GM23338 (cell line): ENCODE data around the gene HRAS.

Source experiments
- CREB1 ChIP-seq: fragments of 250-450 bp; sonication (Bioruptor Pico); IDR thresholded peaks from 2 replicates; pipeline ENCODE4 v1.5.0; 2020; ENCODE audit warnings: low read depth, mild to moderate bottlenecking, moderate library complexity
- CTCF ChIP-seq, 2 experiments: fragments of 200-600 bp in 1 of 2; sonication (generic) in 1 of 2; conservative IDR thresholded peaks; 2 replicates each; pipeline versions ENCODE4 v1.5.1 to v1.6.1; 2016 to 2017; ENCODE audit warnings: antibody characterized with exemption in 2 of 2, low read depth in 2 of 2, mild to moderate bottlenecking in 2 of 2, moderate library complexity in 1 of 2
- EZH2 ChIP-seq: fragments of 200-600 bp; sonication (generic); IDR thresholded peaks from one replicate; pipeline ENCODE4 v1.8.0; 2017; ENCODE audit warnings: antibody characterized with exemption, mild to moderate bottlenecking, low read depth; ENCODE audit not compliant: unreplicated experiment
- EZH2phosphoT487 ChIP-seq: fragments of 200-600 bp; sonication (generic); IDR thresholded peaks from one replicate; pipeline ENCODE4 v1.8.1; 2018; ENCODE audit warnings: antibody characterized with exemption; ENCODE audit not compliant: unreplicated experiment
- JUNB ChIP-seq: IDR thresholded peaks from one replicate; pipeline ENCODE4 v1.6.1; 2016; ENCODE audit warnings: antibody characterized with exemption; ENCODE audit not compliant: unreplicated experiment
- NANOG ChIP-seq: IDR thresholded peaks from 2 replicates; pipeline ENCODE4 v1.6.1; 2016; ENCODE audit warnings: antibody characterized with exemption, borderline replicate concordance
- POLR2AphosphoS5 ChIP-seq: IDR thresholded peaks from 2 replicates; pipeline ENCODE4 v1.6.1; 2016; ENCODE audit warnings: antibody characterized with exemption, low read depth
- TF ChIP-seq, protein P1 (sequence below): IDR thresholded peaks from one replicate; pipeline ENCODE4 v1.6.1; 2018; ENCODE audit warnings: antibody characterized with exemption; ENCODE audit not compliant: unreplicated experiment
- TF ChIP-seq, protein P2 (sequence below): IDR thresholded peaks from 2 replicates; pipeline ENCODE4 v1.6.1; 2016; ENCODE audit warnings: antibody characterized with exemption

DNA sequence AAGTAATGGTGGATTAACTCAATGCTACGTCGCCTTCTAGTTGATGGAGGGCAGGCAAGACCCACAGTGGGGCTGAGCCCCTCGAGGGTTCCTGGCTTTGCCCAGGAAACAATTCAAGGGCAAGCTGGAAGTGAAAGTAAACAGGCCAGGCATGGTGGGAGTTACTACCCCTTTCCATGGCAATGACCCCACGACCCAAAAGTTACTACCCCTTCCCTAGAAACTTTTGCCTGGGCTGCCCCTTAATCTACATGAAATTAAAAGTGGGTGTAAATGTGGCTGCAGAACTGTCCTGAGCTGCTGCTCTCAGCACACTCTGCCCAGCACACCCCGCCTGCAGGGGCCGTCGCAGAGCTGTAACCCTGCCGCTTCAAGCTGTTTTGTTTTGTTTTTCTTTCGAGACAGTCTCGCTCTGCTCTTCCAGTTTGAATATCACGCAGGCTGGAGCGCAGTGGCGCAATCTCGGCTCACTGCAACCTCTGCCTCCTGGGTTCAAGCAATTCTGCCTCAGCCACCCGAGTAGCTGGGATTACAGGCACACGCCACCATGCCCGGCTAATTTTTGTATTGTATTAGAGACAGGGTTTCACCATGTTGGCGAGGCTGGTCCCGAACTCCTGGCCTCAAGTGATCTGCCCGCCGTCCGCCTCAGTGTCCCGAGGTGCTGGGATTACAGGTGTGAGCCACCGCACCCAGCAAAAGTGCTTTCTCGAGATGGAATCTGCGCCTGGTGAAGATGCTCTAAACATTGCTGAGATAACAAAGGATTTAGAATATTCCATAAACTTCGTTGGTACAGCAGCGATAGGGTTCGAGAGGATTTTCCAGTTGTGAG is 22.4 kb downstream of the HRAS start:
- no peak for TF ChIP-seq CTCF (conservative IDR thresholded peaks at IDR 0.05; ENCODE audit: low read depth in 2 of 2)
- TF ChIP-seq, protein P1, sequence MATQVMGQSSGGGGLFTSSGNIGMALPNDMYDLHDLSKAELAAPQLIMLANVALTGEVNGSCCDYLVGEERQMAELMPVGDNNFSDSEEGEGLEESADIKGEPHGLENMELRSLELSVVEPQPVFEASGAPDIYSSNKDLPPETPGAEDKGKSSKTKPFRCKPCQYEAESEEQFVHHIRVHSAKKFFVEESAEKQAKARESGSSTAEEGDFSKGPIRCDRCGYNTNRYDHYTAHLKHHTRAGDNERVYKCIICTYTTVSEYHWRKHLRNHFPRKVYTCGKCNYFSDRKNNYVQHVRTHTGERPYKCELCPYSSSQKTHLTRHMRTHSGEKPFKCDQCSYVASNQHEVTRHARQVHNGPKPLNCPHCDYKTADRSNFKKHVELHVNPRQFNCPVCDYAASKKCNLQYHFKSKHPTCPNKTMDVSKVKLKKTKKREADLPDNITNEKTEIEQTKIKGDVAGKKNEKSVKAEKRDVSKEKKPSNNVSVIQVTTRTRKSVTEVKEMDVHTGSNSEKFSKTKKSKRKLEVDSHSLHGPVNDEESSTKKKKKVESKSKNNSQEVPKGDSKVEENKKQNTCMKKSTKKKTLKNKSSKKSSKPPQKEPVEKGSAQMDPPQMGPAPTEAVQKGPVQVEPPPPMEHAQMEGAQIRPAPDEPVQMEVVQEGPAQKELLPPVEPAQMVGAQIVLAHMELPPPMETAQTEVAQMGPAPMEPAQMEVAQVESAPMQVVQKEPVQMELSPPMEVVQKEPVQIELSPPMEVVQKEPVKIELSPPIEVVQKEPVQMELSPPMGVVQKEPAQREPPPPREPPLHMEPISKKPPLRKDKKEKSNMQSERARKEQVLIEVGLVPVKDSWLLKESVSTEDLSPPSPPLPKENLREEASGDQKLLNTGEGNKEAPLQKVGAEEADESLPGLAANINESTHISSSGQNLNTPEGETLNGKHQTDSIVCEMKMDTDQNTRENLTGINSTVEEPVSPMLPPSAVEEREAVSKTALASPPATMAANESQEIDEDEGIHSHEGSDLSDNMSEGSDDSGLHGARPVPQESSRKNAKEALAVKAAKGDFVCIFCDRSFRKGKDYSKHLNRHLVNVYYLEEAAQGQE = no peak
- TF ChIP-seq EZH2 = no peak
- TF ChIP-seq JUNB = no peak
- TF ChIP-seq CREB1 = no peak
- no peak for TF ChIP-seq POLR2AphosphoS5
- TF ChIP-seq EZH2phosphoT487 = no peak
- TF ChIP-seq NANOG = no peak
- TF ChIP-seq, protein P2, sequence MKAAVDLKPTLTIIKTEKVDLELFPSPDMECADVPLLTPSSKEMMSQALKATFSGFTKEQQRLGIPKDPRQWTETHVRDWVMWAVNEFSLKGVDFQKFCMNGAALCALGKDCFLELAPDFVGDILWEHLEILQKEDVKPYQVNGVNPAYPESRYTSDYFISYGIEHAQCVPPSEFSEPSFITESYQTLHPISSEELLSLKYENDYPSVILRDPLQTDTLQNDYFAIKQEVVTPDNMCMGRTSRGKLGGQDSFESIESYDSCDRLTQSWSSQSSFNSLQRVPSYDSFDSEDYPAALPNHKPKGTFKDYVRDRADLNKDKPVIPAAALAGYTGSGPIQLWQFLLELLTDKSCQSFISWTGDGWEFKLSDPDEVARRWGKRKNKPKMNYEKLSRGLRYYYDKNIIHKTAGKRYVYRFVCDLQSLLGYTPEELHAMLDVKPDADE = no peak
